ENCODE results near the gene FOXA1.

The FOXA1 gene

GRCh38 chr14:37616853-37617252, 21.8 kb upstream of the FOXA1 start:
- TF ChIP-seq GATA2 (IDR thresholded peaks at IDR 0.05; ENCODE audit: low read depth, low read length) = no peak
- no peak for TF ChIP-seq GATA3 (IDR thresholded peaks at IDR 0.05; ENCODE audit: low read depth, low read length)

DNA sequence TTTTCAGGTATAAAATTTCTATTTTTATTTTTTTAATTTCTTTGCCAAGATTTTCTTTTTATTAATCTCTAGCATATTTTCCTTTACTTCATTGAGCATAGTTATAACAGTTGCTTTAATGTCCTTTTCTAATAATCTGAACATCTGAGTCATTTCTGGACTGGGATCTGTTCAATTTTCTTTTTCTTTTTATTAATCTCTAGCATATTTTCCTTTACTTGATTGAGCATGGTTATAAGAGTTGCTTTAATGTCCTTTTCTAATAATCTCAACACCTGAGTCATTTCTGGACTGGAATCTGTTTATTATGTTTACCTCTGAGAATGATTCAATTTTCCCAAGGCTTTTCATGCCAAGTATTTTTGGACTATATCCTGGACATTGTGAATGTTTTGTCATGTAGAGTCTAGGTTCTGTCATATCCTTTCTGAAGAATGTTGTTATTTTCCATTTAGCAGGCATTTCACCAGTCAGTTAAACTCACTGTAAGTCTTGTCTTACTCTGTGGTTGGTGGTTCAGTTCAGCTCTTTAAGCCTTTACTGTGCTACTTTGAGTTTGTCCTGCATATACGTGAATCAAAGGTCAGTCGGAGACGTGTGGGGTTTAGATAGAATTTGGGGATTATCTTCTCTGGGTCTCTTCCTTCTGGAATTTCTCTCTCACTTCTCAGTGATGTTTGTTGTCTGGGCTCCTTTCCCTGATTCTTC, 20.7 kb upstream of the FOXA1 start:
- TF ChIP-seq GATA3 (IDR thresholded peaks at IDR 0.05; ENCODE audit: low read depth, low read length) = no peak
- TF ChIP-seq GATA2 (IDR thresholded peaks at IDR 0.05; ENCODE audit: low read depth, low read length) = no peak

GRCh38 chr14:37610945-37611523, 16.0 kb upstream of the FOXA1 start:
- TF ChIP-seq GATA2 (IDR thresholded peaks at IDR 0.05; ENCODE audit: low read depth, low read length) (no peak), GATA3 (IDR thresholded peaks at IDR 0.05; ENCODE audit: low read depth, low read length) (no peak)

GRCh38 chr14:37608649-37609048, 13.6 kb upstream of the FOXA1 start:
- TF ChIP-seq GATA2 (IDR thresholded peaks at IDR 0.05; ENCODE audit: low read depth, low read length) (no peak), GATA3 (IDR thresholded peaks at IDR 0.05; ENCODE audit: low read depth, low read length) (no peak)

- no peak for TF ChIP-seq GATA3 (IDR thresholded peaks at IDR 0.05; ENCODE audit: low read depth, low read length)
- no peak for TF ChIP-seq GATA2 (IDR thresholded peaks at IDR 0.05; ENCODE audit: low read depth, low read length)
These were observed 11.6 kb upstream of the FOXA1 start for GRCh38 chr14:37606678-37607077.

DNA sequence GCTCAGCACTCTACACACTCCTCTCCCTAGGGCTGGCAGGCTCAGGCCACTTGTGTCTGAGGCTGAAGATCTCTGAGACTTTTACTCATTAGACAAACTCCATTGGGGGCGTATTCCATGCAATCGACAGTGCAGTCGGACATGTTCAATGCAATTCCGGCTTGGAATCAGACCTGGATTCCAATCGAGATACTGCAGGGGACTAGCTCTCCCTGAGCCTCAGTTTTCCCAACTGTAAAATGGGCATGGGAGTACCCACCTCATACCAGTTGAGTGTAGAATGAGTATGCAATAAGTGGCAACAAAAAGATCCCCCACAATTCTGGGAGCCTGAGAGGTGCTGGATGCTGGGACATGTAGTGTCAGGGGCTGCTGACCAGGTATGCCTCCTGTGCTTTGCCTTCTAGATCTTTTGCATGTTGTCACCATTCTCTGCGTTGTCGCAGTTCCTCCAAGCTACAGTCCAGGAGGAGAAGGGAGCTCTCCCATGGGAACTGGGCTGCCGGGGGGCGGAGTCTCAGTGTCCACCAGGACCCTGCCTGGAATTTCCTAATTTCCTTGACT, 8.7 kb upstream of the FOXA1 start:
- TF ChIP-seq GATA2 (IDR thresholded peaks at IDR 0.05; ENCODE audit: low read depth, low read length) (no peak), GATA3 (IDR thresholded peaks at IDR 0.05; ENCODE audit: low read depth, low read length) (no peak)

GRCh38 chr14:37602605-37603453, 7.8 kb upstream of the FOXA1 start:
- TF ChIP-seq GATA2 (IDR thresholded peaks at IDR 0.05; ENCODE audit: low read depth, low read length) (no peak), GATA3 (IDR thresholded peaks at IDR 0.05; ENCODE audit: low read depth, low read length) (no peak)

DNA sequence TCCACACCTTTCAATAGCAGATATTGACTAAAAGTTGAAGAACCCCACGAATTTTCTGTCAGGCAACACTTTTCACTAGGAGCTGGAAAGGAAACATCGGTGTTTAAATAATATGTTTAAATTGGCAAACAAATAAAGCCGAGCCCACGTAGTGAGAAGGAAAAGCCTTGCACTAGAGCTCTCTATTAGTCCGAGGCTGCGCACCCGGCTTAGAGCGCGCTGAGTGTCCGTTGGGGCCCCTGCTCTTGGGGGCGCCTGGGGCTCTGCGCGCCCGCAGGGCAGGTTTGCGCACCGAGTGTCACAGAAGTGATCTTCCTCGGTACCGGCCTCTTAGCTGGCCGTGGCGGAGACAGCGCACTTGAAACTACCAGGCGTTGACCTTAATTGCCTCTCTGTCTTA, 6.8 kb upstream of the FOXA1 start:
- no peak for TF ChIP-seq GATA2 (IDR thresholded peaks at IDR 0.05; ENCODE audit: low read depth, low read length)
- TF ChIP-seq GATA3 (IDR thresholded peaks at IDR 0.05; ENCODE audit: low read depth, low read length) = no peak

- TF ChIP-seq GATA3 (IDR thresholded peaks at IDR 0.05; ENCODE audit: low read depth, low read length) = no peak
These were observed 6.1 kb upstream of the FOXA1 start for GRCh38 chr14:37600880-37601741.

DNA sequence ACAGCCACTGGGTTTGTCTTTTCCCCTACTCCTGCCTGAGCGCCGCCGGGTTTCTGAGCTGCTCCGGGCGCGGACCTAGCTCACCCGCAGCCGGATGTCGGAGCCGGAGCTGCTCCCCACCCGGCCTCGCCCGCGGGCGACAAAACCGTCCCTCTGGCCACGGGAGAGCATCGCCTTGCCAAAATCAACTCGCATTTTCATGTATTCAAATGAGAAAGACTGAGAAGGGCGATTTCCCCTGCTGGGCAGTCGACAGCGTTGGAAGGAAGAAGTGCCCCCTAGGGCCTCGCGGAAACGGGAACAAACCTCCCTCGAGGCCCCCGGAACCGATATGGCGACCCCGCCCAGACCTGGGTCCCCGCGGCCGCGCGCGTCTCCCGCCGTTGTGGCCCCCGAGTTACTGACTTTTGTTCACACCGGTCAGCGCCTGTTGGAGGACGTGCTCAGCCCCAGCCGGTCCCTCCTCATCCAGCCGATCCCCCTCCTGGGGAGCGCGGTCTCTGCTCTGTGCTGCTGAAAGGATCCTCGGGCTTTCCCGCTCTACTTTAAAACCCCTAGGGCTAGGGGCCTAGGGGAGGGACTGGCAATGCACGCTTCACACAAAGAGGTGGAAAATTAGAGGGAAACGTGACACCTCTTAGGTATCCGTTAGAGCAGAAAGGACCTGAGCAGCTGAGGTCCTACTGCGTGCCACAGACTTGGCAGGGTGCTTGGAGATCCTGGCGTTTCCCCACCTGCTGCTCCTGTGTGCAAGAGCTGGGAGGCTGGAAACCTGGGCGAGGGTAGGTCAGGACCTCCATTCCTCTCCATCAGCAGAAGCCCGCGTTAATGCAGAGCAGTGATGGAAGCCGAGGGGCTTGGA, 4.7 kb upstream of the FOXA1 start:
- TF ChIP-seq GATA2 (IDR thresholded peaks at IDR 0.05; ENCODE audit: low read depth, low read length) (no peak), GATA3 (IDR thresholded peaks at IDR 0.05; ENCODE audit: low read depth, low read length) (no peak)

- TF ChIP-seq GATA2 (IDR thresholded peaks at IDR 0.05; ENCODE audit: low read depth, low read length) (no peak), GATA3 (IDR thresholded peaks at IDR 0.05; ENCODE audit: low read depth, low read length) (no peak)
These were observed 3.9 kb upstream of the FOXA1 start for GRCh38 chr14:37598747-37599506.
